ENCODE measurements around the gene SNUPN. TPM values are rescaled to one million over a fixed set of nuclear protein-coding genes. Genes with fewer than 3 reads are reported as not detected.
A peak's percentile ranks its signal among the peaks of the same experiment; 100 is the strongest.
"Not testable (repeated sequence)": the region's sequence is repeated elsewhere in the genome, so short reads cannot be mapped to it uniquely, and the experiment has no call there.

SNUPN gene
- total RNA-seq, 6 donors from 2014 or later: 14.1 to 30.4 (median 22.4) TPM

- H3K27ac ChIP-seq: peak overlapping the region; percentile 92 to 96 (median 94)
- 0 to 1% methylated on average over 13 to 16 of the region's 16 CpGs for WGBS, 2 donors
- DNase-seq (no peak), ATAC-seq (ENCODE audit: low FRiP score in 2 of 2) (no peak)
- peaks cover 30 to 42% (median 37%) of the 10 kb centered on the region in 4 donors for H3K4me1 ChIP-seq
- no peaks in the 10 kb centered on the region for H3K9me3 ChIP-seq
- H3K36me3 ChIP-seq: peaks cover 0 to 3% (median 0%) of the 10 kb centered on the region in 4 donors
- H3K27me3 ChIP-seq: no peaks in the 10 kb centered on the region
- TF ChIP-seq POLR2A (IDR thresholded peaks at IDR 0.05): no peak
- TF ChIP-seq CTCF (IDR thresholded peaks at IDR 0.05): no peak
- no peak for TF ChIP-seq EP300 (IDR thresholded peaks at IDR 0.05)
- peak overlapping the region; percentile 65 to 98 (median 98) for H3K4me3 ChIP-seq
These were observed 13.7 kb upstream of the SNUPN start for GRCh38 chr15:75639191-75639708.

- TF ChIP-seq CTCF (IDR thresholded peaks at IDR 0.05): no peak
- TF ChIP-seq POLR2A (IDR thresholded peaks at IDR 0.05): no peak
- no peak for TF ChIP-seq POLR2AphosphoS5 (IDR thresholded peaks at IDR 0.05)
- TF ChIP-seq EP300 (IDR thresholded peaks at IDR 0.05): no peak
- WGBS, 2 donors: 69 to 77% methylated on average over 4 of the region's 4 CpGs
- Histone ChIP-seq H3K9me3 (no peaks in the 10 kb centered on the region), H3K4me1 (peaks cover 30 to 42% (median 37%) of the 10 kb centered on the region in 4 donors), H3K27me3 (no peaks in the 10 kb centered on the region), H3K36me3 (peaks cover 0 to 3% (median 0%) of the 10 kb centered on the region in 4 donors), H3K27ac (peak overlapping the region in 3 of 4 donors; percentile 92 to 94 (median 93)), H3K4me3 (peak overlapping the region in 1 of 4 donors; percentile 97)
- ATAC-seq (ENCODE audit: low FRiP score in 2 of 2): no peak
- no peak for DNase-seq
These were observed 11.9 kb upstream of the SNUPN start for GRCh38 chr15:75637245-75638009.

GRCh38 chr15:75636026-75636425, 10.5 kb upstream of the SNUPN start:
- Histone ChIP-seq H3K9me3 (no peaks in the 10 kb centered on the region), H3K27ac (peak overlapping the region in 1 of 4 donors; percentile 93), H3K36me3 (peaks cover 0 to 3% (median 0%) of the 10 kb centered on the region in 4 donors), H3K4me1 (peaks cover 28 to 36% (median 35%) of the 10 kb centered on the region in 4 donors), H3K27me3 (no peaks in the 10 kb centered on the region), H3K4me3 (no peak overlapping the region)
- TF ChIP-seq EP300 (IDR thresholded peaks at IDR 0.05): no peak
- no peak for TF ChIP-seq POLR2A (IDR thresholded peaks at IDR 0.05)
- TF ChIP-seq POLR2AphosphoS5 (IDR thresholded peaks at IDR 0.05): no peak
- TF ChIP-seq CTCF (IDR thresholded peaks at IDR 0.05): no peak
- ATAC-seq (ENCODE audit: low FRiP score in 2 of 2) (no peak), DNase-seq (no peak)
- 91 to 94% methylated on average over 6 of the region's 6 CpGs for WGBS, 2 donors

DNA sequence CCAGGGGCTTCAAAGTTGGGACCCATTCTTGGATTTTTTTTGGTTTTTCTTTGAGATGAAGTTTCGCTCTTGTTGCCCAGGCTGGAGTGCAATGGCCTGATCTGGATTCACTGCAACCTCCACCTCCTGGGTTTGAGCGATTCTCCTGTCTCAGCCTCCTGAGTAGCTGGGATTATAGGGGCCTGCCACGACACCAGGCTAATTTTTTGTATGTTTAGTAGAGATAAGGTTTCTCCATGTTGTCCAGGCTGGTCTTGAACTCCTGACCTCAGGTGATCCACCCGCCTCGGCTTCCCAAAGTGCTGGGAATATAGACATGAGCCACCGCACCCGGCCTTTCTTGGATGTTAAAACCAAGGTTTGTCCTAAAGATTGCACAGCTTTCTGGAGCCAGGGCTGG, 8.4 kb upstream of the SNUPN start:
- WGBS, 2 donors: 92 to 96% methylated on average over 7 of the region's 7 CpGs
- H3K9me3 ChIP-seq; H3K27ac ChIP-seq; H3K36me3 ChIP-seq; H3K27me3 ChIP-seq; ATAC-seq (ENCODE audit: low FRiP score in 2 of 2); H3K4me3 ChIP-seq; DNase-seq: not testable (repeated sequence)
- H3K4me1 ChIP-seq: peaks cover 20 to 25% (median 25%) of the 10 kb centered on the region in 4 donors

DNA sequence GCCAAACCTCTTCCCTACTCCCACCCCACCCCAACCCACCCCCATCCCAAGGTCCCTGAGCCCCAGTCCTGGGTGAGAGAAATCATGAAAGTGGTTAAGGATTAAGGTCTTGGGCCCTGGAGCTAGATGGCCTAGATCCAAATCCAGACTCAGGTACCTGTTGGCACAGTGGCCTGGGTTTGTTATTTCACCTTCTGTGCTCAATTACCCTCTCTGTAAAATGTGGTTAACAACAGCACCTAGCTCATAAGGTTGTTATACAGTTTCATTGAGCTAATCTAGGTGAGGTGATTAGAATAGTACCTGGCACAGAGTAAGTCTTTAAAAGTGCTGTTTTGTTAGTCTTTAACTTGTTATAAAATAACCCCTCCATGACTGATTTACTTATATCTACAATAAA, 6.4 kb upstream of the SNUPN start:
- H3K27ac ChIP-seq: no peak overlapping the region

More for the DNA sequence above, 6.4 kb upstream of the SNUPN start:
- H3K4me1 ChIP-seq: peaks cover 0 to 6% (median 5%) of the 10 kb centered on the region in 4 donors
- DNase-seq (no peak), ATAC-seq (ENCODE audit: low FRiP score in 2 of 2) (no peak)
- H3K9me3 ChIP-seq: no peaks in the 10 kb centered on the region
- no peak overlapping the region for H3K4me3 ChIP-seq
- TF ChIP-seq EP300 (IDR thresholded peaks at IDR 0.05): no peak
- TF ChIP-seq POLR2AphosphoS5 (IDR thresholded peaks at IDR 0.05): no peak
- TF ChIP-seq POLR2A (IDR thresholded peaks at IDR 0.05): no peak
- no peak for TF ChIP-seq CTCF (IDR thresholded peaks at IDR 0.05)
- peaks cover 0 to 2% (median 0%) of the 10 kb centered on the region in 4 donors for H3K36me3 ChIP-seq
- no peaks in the 10 kb centered on the region for H3K27me3 ChIP-seq

Data from upper lobe of left lung (tissue), 6 donors.